ENCODE results near the gene LRRN4CL.
"Not testable (repeated sequence)": the region's sequence is repeated elsewhere in the genome, so short reads cannot be mapped to it uniquely, and the experiment has no call there.

LRRN4CL gene

GRCh38 chr11:62689421-62690183 lies at the start of gene LRRN4CL:
LRRN4CL (minus strand) TSS chr11:62689530; CDS start chr11:62688508, 1,022 bp downstream.
- in situ Hi-C loops (cut with MboI; ENCODE audit: low sequenced_read_pairs) = no loop called here

GRCh38 chr11:62737196-62737595 lies 47.9 kb upstream of the LRRN4CL start:
- in situ Hi-C loops (cut with MboI; ENCODE audit: low sequenced_read_pairs) = no loop called here

GRCh38 chr11:62732830-62733229 lies 43.5 kb upstream of the LRRN4CL start:
- in situ Hi-C loops (cut with MboI; ENCODE audit: low sequenced_read_pairs) = no loop called here

- in situ Hi-C loops (cut with MboI; ENCODE audit: low sequenced_read_pairs) = not testable (repeated sequence)
Observed at GRCh38 chr11:62730076-62730475, 40.7 kb upstream of the LRRN4CL start.

- in situ Hi-C loops (cut with MboI; ENCODE audit: low sequenced_read_pairs) = no loop called here
Observed at GRCh38 chr11:62728171-62728988, 39.0 kb upstream of the LRRN4CL start, which contains the start of gene TTC9C. TTC9C (plus strand) TSS chr11:62728486; CDS start chr11:62728849, 363 bp downstream.

GRCh38 chr11:62727872-62728170 lies 38.5 kb upstream of the LRRN4CL start:
- in situ Hi-C loops (cut with MboI; ENCODE audit: low sequenced_read_pairs) = no loop called here

- in situ Hi-C loops (cut with MboI; ENCODE audit: low sequenced_read_pairs) = no loop called here
Observed at GRCh38 chr11:62727165-62727871, 38.0 kb upstream of the LRRN4CL start, which contains the start of gene HNRNPUL2. HNRNPUL2 (minus strand) TSS chr11:62727457; CDS start chr11:62727156, 301 bp downstream.

- in situ Hi-C loops (cut with MboI; ENCODE audit: low sequenced_read_pairs) = no loop called here
Observed at GRCh38 chr11:62726915-62727164, 37.5 kb upstream of the LRRN4CL start.

- in situ Hi-C loops (cut with MboI; ENCODE audit: low sequenced_read_pairs) = no loop called here
Observed at GRCh38 chr11:62726156-62726914, 37.0 kb upstream of the LRRN4CL start.

GRCh38 chr11:62725646-62726045 lies 36.3 kb upstream of the LRRN4CL start:
- in situ Hi-C loops (cut with MboI; ENCODE audit: low sequenced_read_pairs) = no loop called here

GRCh38 chr11:62724171-62724570 lies 34.8 kb upstream of the LRRN4CL start:
- in situ Hi-C loops (cut with MboI; ENCODE audit: low sequenced_read_pairs) = no loop called here

- in situ Hi-C loops (cut with MboI; ENCODE audit: low sequenced_read_pairs) = no loop called here
Observed at GRCh38 chr11:62721994-62722393, 32.7 kb upstream of the LRRN4CL start.

GRCh38 chr11:62719302-62719978 lies 30.1 kb upstream of the LRRN4CL start:
- in situ Hi-C loops (cut with MboI; ENCODE audit: low sequenced_read_pairs) = no loop called here

- in situ Hi-C loops (cut with MboI; ENCODE audit: low sequenced_read_pairs) = no loop called here
Observed at GRCh38 chr11:62716816-62717215, 27.5 kb upstream of the LRRN4CL start.

GRCh38 chr11:62716206-62716605 lies 26.9 kb upstream of the LRRN4CL start:
- in situ Hi-C loops (cut with MboI; ENCODE audit: low sequenced_read_pairs) = no loop called here

GRCh38 chr11:62715150-62716130 lies 26.1 kb upstream of the LRRN4CL start:
- in situ Hi-C loops (cut with MboI; ENCODE audit: low sequenced_read_pairs) = no loop called here

- in situ Hi-C loops (cut with MboI; ENCODE audit: low sequenced_read_pairs) = no loop called here
Observed at GRCh38 chr11:62713343-62713742, 24.0 kb upstream of the LRRN4CL start.

GRCh38 chr11:62712861-62713260 lies 23.5 kb upstream of the LRRN4CL start:
- in situ Hi-C loops (cut with MboI; ENCODE audit: low sequenced_read_pairs) = no loop called here

- in situ Hi-C loops (cut with MboI; ENCODE audit: low sequenced_read_pairs) = no loop called here
Observed at GRCh38 chr11:62712276-62712812, 23.0 kb upstream of the LRRN4CL start.
